AG09309 (cell line): ENCODE data around the gene FSTL3.
A peak's percentile ranks its signal among the peaks of the same experiment; 100 is the strongest.

Experiments
- DNase-seq: peaks from one replicate; pipeline ENCODE4 v3.0.0-alpha.2; 2010; ENCODE audit warnings: low read depth
- H3K4me3 ChIP-seq: 2 replicates; pipeline ENCODE4 v1.5.1; 2011; ENCODE audit warnings: mild to moderate bottlenecking, low read depth, low read length, moderate library complexity; ENCODE audit not compliant: control insufficient read depth
- TF ChIP-seq, protein P1 (sequence below): IDR thresholded peaks from 2 replicates; pipeline ENCODE4 v1.5.1; 2011; ENCODE audit warnings: mild to moderate bottlenecking, low read depth, low read length, inconsistent platforms; ENCODE audit not compliant: insufficient read depth, control insufficient read depth; ENCODE audit errors: missing control alignments

FSTL3 gene

DNA sequence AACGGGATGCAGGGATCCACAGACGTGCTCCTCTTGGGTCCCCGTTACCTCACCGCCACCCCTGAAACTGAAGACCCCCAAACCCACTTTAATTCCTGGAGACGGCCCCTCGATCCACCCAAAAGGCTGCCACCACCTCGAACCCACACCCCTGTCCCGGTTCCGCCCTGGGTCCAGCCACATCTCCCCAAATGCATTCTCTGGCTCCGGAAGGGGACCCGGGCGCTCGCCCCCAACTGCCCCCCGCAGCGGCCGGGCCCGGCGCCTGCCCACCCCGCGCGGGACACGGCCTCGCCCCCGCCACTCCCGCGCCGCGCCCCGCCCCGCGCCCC, 219 bp upstream of the FSTL3 start:
- H3K4me3 ChIP-seq = peak overlapping the region; percentile 80
- no peak for DNase-seq
- TF ChIP-seq, protein P1, sequence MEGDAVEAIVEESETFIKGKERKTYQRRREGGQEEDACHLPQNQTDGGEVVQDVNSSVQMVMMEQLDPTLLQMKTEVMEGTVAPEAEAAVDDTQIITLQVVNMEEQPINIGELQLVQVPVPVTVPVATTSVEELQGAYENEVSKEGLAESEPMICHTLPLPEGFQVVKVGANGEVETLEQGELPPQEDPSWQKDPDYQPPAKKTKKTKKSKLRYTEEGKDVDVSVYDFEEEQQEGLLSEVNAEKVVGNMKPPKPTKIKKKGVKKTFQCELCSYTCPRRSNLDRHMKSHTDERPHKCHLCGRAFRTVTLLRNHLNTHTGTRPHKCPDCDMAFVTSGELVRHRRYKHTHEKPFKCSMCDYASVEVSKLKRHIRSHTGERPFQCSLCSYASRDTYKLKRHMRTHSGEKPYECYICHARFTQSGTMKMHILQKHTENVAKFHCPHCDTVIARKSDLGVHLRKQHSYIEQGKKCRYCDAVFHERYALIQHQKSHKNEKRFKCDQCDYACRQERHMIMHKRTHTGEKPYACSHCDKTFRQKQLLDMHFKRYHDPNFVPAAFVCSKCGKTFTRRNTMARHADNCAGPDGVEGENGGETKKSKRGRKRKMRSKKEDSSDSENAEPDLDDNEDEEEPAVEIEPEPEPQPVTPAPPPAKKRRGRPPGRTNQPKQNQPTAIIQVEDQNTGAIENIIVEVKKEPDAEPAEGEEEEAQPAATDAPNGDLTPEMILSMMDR = no peak

- DNase-seq = peak; percentile 25
- TF ChIP-seq, protein P1 = no peak
- peak overlapping the region; percentile 80 for H3K4me3 ChIP-seq
These were observed 1.0 kb downstream of the FSTL3 start for GRCh38 chr19:677201-677600.

DNA sequence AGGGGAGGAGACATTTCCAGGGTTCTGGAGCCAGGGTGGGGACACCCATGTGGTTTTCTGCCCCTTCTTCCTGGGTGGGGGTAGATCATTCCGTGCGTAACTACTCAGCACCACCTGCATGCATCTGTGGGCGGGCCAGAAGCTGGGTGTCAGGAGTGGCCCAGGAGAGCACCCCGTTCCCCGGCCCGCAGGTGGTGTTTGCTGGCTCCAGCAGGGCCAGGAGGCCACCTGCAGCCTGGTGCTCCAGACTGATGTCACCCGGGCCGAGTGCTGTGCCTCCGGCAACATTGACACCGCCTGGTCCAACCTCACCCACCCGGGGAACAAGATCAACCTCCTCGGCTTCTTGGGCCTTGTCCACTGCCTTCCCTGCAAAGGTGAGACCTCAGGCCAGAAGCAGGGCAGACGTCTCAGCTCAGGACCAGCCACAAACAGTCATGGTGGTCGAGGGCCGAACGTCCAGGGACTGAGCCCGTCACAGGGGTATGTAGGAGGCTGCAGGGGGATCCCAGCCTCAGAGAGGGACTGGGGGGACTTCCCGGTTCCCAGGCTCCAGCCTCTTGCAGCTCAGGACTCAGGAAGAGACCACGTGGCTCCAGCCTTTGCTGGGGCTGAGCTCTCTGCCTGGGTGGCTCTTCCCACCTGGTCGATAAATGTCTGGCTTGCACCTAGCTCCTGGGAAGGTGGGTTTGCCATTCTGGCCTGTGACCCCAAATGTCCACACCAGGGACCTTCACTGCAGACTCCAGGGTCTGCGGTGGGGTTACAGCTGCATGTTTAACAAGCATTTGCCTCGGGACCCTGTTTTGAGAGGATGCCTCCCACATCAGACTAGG, 1.6 kb downstream of the FSTL3 start:
- TF ChIP-seq, protein P1 = no peak
- peak overlapping the region; percentile 80 for H3K4me3 ChIP-seq
- DNase-seq = no peak

DNA sequence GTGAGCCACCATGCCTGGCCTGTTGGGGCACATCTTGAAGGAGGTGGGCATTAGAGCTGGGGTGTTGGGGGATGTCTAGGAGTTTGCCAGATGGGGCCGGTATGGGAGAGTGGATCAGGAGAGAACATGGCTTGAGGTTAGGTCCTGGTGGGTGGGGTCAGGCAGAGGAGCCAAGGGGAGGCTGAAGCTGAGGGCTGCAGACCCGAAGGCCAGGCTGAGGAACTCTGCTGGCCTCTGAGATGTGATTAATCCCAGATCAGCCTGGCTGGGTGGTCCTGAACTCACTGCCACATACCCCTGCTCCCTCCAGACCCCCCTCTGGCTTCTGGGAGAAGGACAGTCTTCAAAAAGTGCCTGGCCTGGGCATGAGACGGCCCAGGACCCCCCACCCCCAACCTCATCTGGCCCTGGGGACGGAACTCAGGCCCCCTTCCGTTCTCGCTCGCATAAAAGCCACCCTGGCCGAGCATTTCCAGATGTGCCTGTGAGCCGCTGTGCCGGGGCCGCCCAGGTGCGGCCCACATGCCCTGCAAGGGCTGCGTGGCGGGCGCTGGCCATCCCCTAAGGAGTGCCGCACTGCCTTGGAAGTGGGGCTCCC, 2.7 kb downstream of the FSTL3 start:
- H3K4me3 ChIP-seq = peak overlapping the region; percentile 52
- DNase-seq = no peak
- TF ChIP-seq, protein P1 = no peak

- DNase-seq = peak; percentile 20
- TF ChIP-seq, protein P1 = no peak
- peak overlapping the region; percentile 52 for H3K4me3 ChIP-seq
These were observed 3.5 kb downstream of the FSTL3 start for GRCh38 chr19:679418-680286.

GRCh38 chr19:680287-681028, 4.3 kb downstream of the FSTL3 start:
- peak overlapping the region; percentile 52 for H3K4me3 ChIP-seq
- DNase-seq = peak; percentile 88
- TF ChIP-seq, protein P1 = no peak
